Stimulated activated naive CD8-positive, alpha-beta T cell treated with anti-CD3 and anti-CD28 coated beads, Interleukin-15, amount 100 ng/mL, for 72 hours (primary cell): ENCODE data around the gene EYA4.

Experiments used
- ATAC-seq: fragments of 150-1000 bp; cut with Tn5 transposase; 2 replicates; pipeline ENCODE4 v1.10.0; 2021; ENCODE audit warnings: mild to moderate bottlenecking, moderate library complexity
- DNase-seq, 2 donors: peaks; one replicate each; pipeline ENCODE4 v3.0.0; 2021 to 2022
- H3K27ac Mint-ChIP-seq, 2 donors: one replicate each; pipeline ENCODE4 v1.8.0; 2022; ENCODE audit warnings: mild to moderate bottlenecking in 2 of 2, mixed read lengths in 2 of 2, moderate library complexity in 2 of 2
- H3K27me3 Mint-ChIP-seq: one replicate; pipeline ENCODE4 v1.8.0; 2022; ENCODE audit warnings: mixed read lengths
- H3K4me1 Mint-ChIP-seq: one replicate; pipeline ENCODE4 v1.8.0; 2022; ENCODE audit warnings: mild to moderate bottlenecking, mixed read lengths
- H3K4me3 Mint-ChIP-seq, 2 donors: one replicate each; pipeline ENCODE4 v1.8.0; 2022; ENCODE audit warnings: mild to moderate bottlenecking in 2 of 2, mixed read lengths in 2 of 2, moderate library complexity in 1 of 2
- H3K9me3 Mint-ChIP-seq, 2 donors: one replicate each; pipeline ENCODE4 v1.8.0; 2022; ENCODE audit warnings: mixed read lengths in 2 of 2

The EYA4 gene

GRCh38 chr6:133241086-133241900 is at the start of gene EYA4:
Gene EYA4, plus strand, starts transcription at chr6:133241357. Its CDS starts 33,424 bp downstream, at chr6:133274781.
- peak in 1 of 2 donors; percentile 1 for DNase-seq
- Mint-ChIP-seq H3K9me3 (no peaks in the 10 kb centered on the region), H3K4me1 (peaks cover 24% of the 10 kb centered on the region), H3K4me3 (peak within 1 kb of the TSS; percentile 61 to 79), H3K27ac (no peak within 1 kb of the TSS), H3K27me3 (peaks cover 57% of the 10 kb centered on the region)
- peak; percentile 33 for ATAC-seq

GRCh38 chr6:133193396-133193795 is 47.8 kb upstream of the EYA4 start:
- H3K27me3 Mint-ChIP-seq = no peaks in the 10 kb centered on the region
- ATAC-seq = no peak
- DNase-seq = no peak
- no peaks in the 10 kb centered on the region for H3K9me3 Mint-ChIP-seq
- no peak overlapping the region for H3K27ac Mint-ChIP-seq
- H3K4me3 Mint-ChIP-seq = no peak overlapping the region
- H3K4me1 Mint-ChIP-seq = no peaks in the 10 kb centered on the region

GRCh38 chr6:133198725-133199124 is 42.4 kb upstream of the EYA4 start:
- DNase-seq (no peak), ATAC-seq (no peak)
- H3K27me3 Mint-ChIP-seq = no peaks in the 10 kb centered on the region
- peaks cover 0 to 4% of the 10 kb centered on the region in 2 donors for H3K9me3 Mint-ChIP-seq
- H3K27ac Mint-ChIP-seq = no peak overlapping the region
- H3K4me1 Mint-ChIP-seq = no peaks in the 10 kb centered on the region
- no peak overlapping the region for H3K4me3 Mint-ChIP-seq

- no peak for ATAC-seq
- Mint-ChIP-seq H3K27ac (no peak overlapping the region), H3K4me1 (no peaks in the 10 kb centered on the region), H3K9me3 (peaks cover 0 to 4% of the 10 kb centered on the region in 2 donors), H3K4me3 (no peak overlapping the region), H3K27me3 (no peaks in the 10 kb centered on the region)
- no peak for DNase-seq
These were observed 39.9 kb upstream of the EYA4 start for GRCh38 chr6:133201231-133201630.

- ATAC-seq = no peak
- Mint-ChIP-seq H3K4me3 (no peak overlapping the region), H3K27me3 (no peaks in the 10 kb centered on the region), H3K27ac (no peak overlapping the region), H3K4me1 (no peaks in the 10 kb centered on the region), H3K9me3 (peaks cover 0 to 4% of the 10 kb centered on the region in 2 donors)
- DNase-seq = no peak
These were observed 38.4 kb upstream of the EYA4 start for GRCh38 chr6:133202610-133203343.

GRCh38 chr6:133203344-133203697 is 37.8 kb upstream of the EYA4 start:
- ATAC-seq = no peak

GRCh38 chr6:133205304-133205703 is 35.9 kb upstream of the EYA4 start:
- H3K4me3 Mint-ChIP-seq = no peak overlapping the region
- no peak for ATAC-seq
- H3K27me3 Mint-ChIP-seq = no peaks in the 10 kb centered on the region
- H3K4me1 Mint-ChIP-seq = no peaks in the 10 kb centered on the region
- peaks cover 8 to 12% of the 10 kb centered on the region in 2 donors for H3K9me3 Mint-ChIP-seq
- DNase-seq = no peak
- no peak overlapping the region for H3K27ac Mint-ChIP-seq

More at GRCh38 chr6:133203344-133203697, 37.8 kb upstream of the EYA4 start:
- Mint-ChIP-seq H3K27me3 (no peaks in the 10 kb centered on the region), H3K4me3 (no peak overlapping the region), H3K9me3 (peaks cover 0 to 4% of the 10 kb centered on the region in 2 donors), H3K4me1 (no peaks in the 10 kb centered on the region), H3K27ac (no peak overlapping the region)
- DNase-seq = no peak

- ATAC-seq (no peak), DNase-seq (no peak)
- H3K9me3 Mint-ChIP-seq = peaks cover 8 to 12% of the 10 kb centered on the region in 2 donors
- H3K4me3 Mint-ChIP-seq = no peak overlapping the region
- no peak overlapping the region for H3K27ac Mint-ChIP-seq
- H3K4me1 Mint-ChIP-seq = no peaks in the 10 kb centered on the region
- no peaks in the 10 kb centered on the region for H3K27me3 Mint-ChIP-seq
These were observed 34.2 kb upstream of the EYA4 start for GRCh38 chr6:133206942-133207341.

GRCh38 chr6:133207754-133208153 is 33.4 kb upstream of the EYA4 start:
- no peaks in the 10 kb centered on the region for H3K4me1 Mint-ChIP-seq
- H3K4me3 Mint-ChIP-seq = no peak overlapping the region
- no peaks in the 10 kb centered on the region for H3K27me3 Mint-ChIP-seq
- peaks cover 4 to 12% of the 10 kb centered on the region in 2 donors for H3K9me3 Mint-ChIP-seq
- ATAC-seq = no peak
- DNase-seq = no peak
- no peak overlapping the region for H3K27ac Mint-ChIP-seq

GRCh38 chr6:133208183-133208755 is 32.9 kb upstream of the EYA4 start:
- H3K4me3 Mint-ChIP-seq = no peak overlapping the region
- DNase-seq (no peak), ATAC-seq (no peak)
- H3K9me3 Mint-ChIP-seq = peaks cover 4 to 12% of the 10 kb centered on the region in 2 donors
- H3K4me1 Mint-ChIP-seq = no peaks in the 10 kb centered on the region
- H3K27me3 Mint-ChIP-seq = no peaks in the 10 kb centered on the region
- H3K27ac Mint-ChIP-seq = no peak overlapping the region

- Mint-ChIP-seq H3K4me1 (no peaks in the 10 kb centered on the region), H3K27ac (no peak overlapping the region), H3K27me3 (no peaks in the 10 kb centered on the region), H3K9me3 (peaks cover 4 to 7% of the 10 kb centered on the region in 2 donors), H3K4me3 (no peak overlapping the region)
- DNase-seq = no peak
- ATAC-seq = no peak
These were observed 26.9 kb upstream of the EYA4 start for GRCh38 chr6:133214267-133214666.

- ATAC-seq (no peak), DNase-seq (no peak)
- Mint-ChIP-seq H3K4me1 (no peaks in the 10 kb centered on the region), H3K9me3 (no peaks in the 10 kb centered on the region), H3K4me3 (no peak overlapping the region), H3K27ac (no peak overlapping the region), H3K27me3 (no peaks in the 10 kb centered on the region)
These were observed 22.3 kb upstream of the EYA4 start for GRCh38 chr6:133218852-133219251.

- H3K27ac Mint-ChIP-seq = no peak overlapping the region
- H3K27me3 Mint-ChIP-seq = no peaks in the 10 kb centered on the region
- DNase-seq (no peak), ATAC-seq (no peak)
- no peaks in the 10 kb centered on the region for H3K9me3 Mint-ChIP-seq
- no peak overlapping the region for H3K4me3 Mint-ChIP-seq
- H3K4me1 Mint-ChIP-seq = no peaks in the 10 kb centered on the region
These were observed 17.6 kb upstream of the EYA4 start for GRCh38 chr6:133223452-133224029.

- ATAC-seq (no peak), DNase-seq (no peak)
- peaks cover 0 to 1% of the 10 kb centered on the region in 2 donors for H3K9me3 Mint-ChIP-seq
- H3K27me3 Mint-ChIP-seq = no peaks in the 10 kb centered on the region
- H3K4me3 Mint-ChIP-seq = no peak overlapping the region
- no peak overlapping the region for H3K27ac Mint-ChIP-seq
- no peaks in the 10 kb centered on the region for H3K4me1 Mint-ChIP-seq
These were observed 15.6 kb upstream of the EYA4 start for GRCh38 chr6:133225560-133225959.

- Mint-ChIP-seq H3K27ac (no peak overlapping the region), H3K9me3 (peaks cover 0 to 12% of the 10 kb centered on the region in 2 donors), H3K4me1 (no peaks in the 10 kb centered on the region), H3K27me3 (no peaks in the 10 kb centered on the region), H3K4me3 (no peak overlapping the region)
- DNase-seq = no peak
- ATAC-seq = no peak
These were observed 13.8 kb upstream of the EYA4 start for GRCh38 chr6:133227344-133227743.

- DNase-seq (no peak), ATAC-seq (no peak)
- Mint-ChIP-seq H3K27me3 (peaks cover 3% of the 10 kb centered on the region), H3K27ac (no peak overlapping the region), H3K4me3 (no peak overlapping the region), H3K9me3 (peaks cover 0 to 12% of the 10 kb centered on the region in 2 donors), H3K4me1 (no peaks in the 10 kb centered on the region)
These were observed 11.1 kb upstream of the EYA4 start for GRCh38 chr6:133230052-133230451.
